HG02678 (cell line): ENCODE results near the gene PNO1.
A peak's percentile ranks its signal among the peaks of the same experiment; 100 is the strongest.
"Not testable (repeated sequence)": the region's sequence is repeated elsewhere in the genome, so short reads cannot be mapped to it uniquely, and the experiment has no call there.

Experiments
- ATAC-seq: cut with Tn5 transposase; IDR thresholded peaks from one replicate; pipeline ENCODE4 v1.9.1; 2021; ENCODE audit warnings: mild to moderate bottlenecking, moderate library complexity; ENCODE audit not compliant: unreplicated experiment

Gene PNO1

GRCh38 chr2:68156419-68156818, 1.3 kb upstream of the PNO1 start:
- ATAC-seq = no peak

GRCh38 chr2:68157002-68157401, 686 bp upstream of the PNO1 start:
- peak; percentile 37 for ATAC-seq

DNA sequence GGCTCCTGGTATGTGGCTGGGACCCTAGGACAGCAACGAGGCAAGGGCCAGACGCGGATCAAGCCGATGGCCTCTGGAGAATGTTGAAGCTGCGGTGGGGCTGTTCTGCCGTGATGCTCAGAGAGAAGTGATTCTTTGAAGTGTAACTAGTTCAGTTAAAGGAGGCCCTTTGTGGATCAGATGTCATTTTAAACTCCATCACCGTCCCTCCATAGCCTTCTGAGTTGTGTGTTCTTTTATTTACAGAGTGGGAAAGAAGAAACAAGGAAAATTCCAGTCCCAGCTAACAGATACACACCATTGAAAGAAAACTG, 403 bp downstream of the PNO1 start:
- ATAC-seq = no peak

GRCh38 chr2:68163641-68164040, 6.0 kb downstream of the PNO1 start:
- ATAC-seq = no peak

GRCh38 chr2:68167186-68167585, 9.5 kb downstream of the PNO1 start:
- ATAC-seq = no peak

GRCh38 chr2:68169308-68169707, 11.6 kb downstream of the PNO1 start:
- ATAC-seq = no peak

GRCh38 chr2:68171146-68171545, 13.5 kb downstream of the PNO1 start:
- no peak for ATAC-seq

GRCh38 chr2:68171684-68172083, 14.0 kb downstream of the PNO1 start:
- no peak for ATAC-seq

DNA sequence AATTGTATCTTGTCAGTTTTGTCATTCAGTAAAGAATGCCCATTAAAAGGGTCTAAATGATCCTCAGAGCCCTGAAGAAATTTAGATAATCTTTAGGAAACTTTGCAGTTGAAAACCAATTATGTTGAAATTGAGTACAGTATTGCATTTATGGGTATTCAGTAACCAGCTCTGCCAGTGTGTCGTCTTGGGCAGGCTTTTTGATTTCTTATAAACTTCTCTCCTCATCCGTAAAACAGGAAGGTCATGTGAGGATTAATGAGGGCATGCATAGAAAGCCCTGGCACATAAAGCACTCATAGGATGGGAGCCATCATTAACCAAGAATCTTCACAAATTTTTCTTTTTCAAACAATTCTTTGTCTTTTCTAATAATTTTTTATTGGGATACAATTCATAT, 14.8 kb downstream of the PNO1 start:
- no peak for ATAC-seq

DNA sequence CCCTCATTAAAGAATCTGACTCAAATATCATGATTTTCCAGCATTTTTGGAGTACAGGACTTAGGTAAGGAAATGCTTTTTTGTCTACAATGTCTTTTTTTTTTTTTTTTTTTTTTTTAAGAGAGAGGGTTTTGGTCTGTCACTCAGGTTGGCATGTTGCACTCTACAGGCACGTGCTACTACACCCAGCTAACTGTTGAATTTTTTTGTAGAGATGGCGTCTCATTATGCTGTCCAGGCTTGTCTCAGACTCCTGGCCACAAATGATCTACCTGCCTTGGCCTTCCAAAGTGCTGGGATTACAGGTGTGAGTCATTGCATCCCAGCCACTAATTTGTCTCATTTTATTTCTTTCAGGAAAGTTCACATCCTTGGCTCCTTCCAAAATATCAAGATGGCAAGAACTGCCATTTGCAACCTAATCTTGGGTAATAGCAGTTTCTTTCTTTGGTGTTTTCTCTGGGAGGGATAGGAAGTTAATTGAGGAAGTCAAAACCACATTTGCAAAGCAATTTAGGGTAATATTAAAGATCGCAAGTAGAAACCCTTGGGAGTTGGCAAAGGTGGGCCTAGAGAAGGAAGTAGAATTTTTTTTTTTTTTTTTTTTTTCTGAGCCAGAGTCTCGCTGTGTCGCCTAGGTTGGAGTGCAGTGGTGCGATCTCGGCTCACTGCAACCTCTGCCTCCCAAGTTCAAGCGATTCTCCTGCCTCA, 15.5 kb downstream of the PNO1 start:
- ATAC-seq = no peak

DNA sequence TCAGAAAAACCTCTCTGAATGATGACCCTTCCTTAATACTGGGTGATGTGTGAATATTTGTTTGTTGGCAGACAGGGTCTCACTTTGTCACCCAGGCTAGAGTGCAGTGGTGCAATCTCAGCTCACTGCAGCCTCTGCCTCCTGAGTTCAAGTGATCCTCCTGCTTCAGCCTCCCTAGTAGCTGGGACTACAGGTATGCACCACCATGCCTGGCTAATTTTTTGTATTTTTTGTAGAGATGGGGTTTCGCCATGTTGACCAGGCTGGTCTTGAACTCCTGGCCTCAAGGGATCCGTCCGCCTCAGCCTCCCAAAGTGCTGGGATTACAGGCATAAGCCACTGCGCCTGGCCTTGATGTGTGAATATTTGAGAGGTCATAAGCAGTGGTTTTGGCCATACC, 17.5 kb downstream of the PNO1 start:
- ATAC-seq = not testable (repeated sequence)

GRCh38 chr2:68176657-68177056, 19.0 kb downstream of the PNO1 start:
- ATAC-seq = no peak

DNA sequence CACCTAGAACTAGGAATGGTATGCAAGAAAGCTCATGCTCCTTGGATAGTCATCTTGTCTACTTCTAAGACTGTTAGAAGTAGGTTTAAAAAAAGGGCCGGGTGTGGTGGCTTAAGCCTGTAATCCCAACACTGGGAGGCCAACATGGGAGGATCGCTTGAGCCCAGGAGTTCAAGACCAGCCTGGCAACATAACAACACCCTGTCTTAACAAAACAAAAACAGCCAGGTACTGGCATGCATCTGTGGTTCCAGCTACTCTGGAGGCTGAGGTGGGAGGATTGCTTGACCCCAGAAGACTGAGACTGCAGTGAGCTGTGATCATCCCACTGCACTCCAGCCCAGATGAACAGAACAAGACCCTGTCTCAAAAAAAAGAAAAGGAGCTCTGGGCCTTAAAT, 19.9 kb downstream of the PNO1 start:
- no peak for ATAC-seq

GRCh38 chr2:68178432-68178831, 20.7 kb downstream of the PNO1 start:
- no peak for ATAC-seq

GRCh38 chr2:68178954-68179627, 21.4 kb downstream of the PNO1 start:
- ATAC-seq = no peak

DNA sequence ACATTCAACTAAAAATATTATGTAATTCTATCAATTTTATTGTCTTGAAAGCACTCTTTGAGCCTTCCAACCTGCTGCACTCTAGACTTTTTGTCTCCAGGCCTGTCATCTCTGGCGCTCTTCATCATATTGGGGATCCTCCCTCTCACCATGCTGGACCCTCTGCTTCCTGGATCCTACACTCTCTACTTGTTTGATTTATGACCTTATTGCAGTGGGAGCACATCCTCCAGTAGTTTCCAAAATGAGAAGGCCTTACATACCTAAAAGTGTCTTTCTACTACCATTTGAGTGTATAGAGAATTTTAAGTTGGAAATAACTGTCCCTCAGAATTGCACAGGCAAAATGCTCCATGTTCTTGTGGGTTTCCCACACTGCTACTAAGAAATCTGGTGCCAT, 25.2 kb downstream of the PNO1 start:
- ATAC-seq = no peak

DNA sequence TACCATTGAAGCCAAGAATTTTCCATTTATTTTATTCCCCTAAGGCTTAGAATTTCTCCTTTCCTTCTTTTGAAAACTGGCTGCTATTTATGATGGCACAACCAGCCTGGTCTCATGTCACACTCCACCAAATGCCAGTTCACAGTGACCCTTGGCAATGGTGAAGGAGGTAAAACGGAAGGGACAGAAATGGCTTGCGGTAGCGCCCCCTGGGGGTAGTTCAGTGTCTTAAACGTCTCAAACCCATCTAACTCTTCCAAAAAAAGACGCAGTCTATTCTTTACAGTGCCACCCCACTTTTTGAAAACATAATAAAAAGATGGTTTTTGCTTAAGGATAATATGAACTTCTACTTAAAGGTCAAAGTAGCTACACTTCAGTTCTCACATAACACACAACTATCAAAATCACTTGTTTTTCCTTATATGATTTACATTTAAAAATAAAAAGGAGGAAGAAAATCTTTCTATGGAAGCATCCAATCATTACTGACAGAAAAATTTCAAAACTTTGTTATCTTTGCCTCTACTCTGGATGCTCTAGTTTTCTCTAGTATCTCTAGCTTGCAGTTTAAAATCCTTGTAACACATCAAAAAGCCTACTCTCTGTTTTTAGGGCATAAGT, 28.0 kb downstream of the PNO1 start:
- ATAC-seq = no peak

GRCh38 chr2:68187329-68187728, 29.6 kb downstream of the PNO1 start:
- no peak for ATAC-seq

- ATAC-seq = peak; percentile 53
Observed at GRCh38 chr2:68188831-68189230, 31.1 kb downstream of the PNO1 start.

DNA sequence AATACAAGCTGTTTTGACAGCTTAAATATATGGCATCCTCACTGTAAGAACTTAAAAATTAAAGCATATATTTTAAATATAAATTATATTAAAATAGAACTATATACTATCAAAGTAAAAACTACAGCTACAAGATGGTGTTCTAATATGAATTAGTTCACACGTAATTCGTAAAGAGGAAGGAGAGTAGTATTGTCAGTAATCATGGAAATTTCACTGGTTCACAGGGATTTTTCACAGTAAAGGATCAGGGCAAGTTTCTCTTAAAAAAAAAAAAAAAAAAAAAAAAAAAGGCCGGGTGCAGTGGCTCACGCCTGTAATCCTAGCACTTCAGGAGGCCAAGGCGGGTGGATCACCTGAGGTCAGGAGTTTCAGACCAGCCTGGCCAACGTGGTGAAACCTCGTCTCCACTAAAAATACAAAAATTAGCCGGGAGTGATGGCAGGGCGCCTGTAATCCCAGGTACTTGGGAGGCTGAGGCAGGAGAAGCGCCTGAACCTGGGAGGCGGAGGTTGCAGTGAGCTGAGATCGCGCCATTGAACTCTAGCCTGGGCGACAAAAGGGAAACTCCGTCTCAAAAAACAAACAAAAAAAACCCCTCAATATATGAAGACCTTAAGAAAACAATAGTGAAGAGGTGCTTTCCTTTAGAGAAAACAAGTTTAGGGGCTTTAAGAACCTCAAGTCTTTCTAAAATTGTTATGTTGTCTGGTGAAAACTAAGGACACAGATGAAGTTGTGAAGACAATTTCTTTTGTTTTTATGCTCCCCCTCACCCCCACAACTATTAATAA, 32.5 kb downstream of the PNO1 start:
- ATAC-seq = no peak

DNA sequence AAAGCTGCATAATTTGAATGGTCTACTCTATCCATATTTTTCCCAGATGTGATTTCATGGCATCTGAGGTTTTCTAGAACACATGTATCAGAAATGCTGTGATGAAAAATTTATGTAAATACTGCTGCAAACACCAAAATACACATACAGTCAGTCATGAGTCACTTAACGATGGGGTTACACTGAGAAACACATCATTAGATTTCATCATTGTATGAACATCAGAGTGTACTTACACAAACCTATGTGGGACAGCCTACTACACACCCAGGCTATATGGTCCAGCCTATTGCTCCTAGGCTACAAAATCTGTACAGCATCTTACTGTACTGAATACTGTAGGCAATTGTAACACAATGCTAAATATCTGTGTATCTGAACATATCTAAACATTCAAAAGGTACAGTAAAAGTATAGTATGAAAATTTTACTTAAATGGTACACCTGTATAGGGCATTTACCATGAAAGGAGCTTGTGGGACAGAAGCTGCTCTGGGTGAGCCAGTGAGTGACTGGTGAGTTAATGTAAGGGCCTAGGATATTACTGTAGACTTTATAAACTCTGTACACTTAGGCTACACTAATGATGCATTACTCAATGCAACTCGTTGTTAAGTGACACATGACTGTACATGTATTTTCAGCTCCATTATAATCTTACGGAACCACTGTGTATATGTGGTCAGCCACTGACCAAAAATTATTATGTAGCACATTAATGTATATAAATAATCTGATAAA, 33.5 kb downstream of the PNO1 start:
- no peak for ATAC-seq
